NCI-H82 (cell line): ENCODE results near the gene CCDC69.
"Not testable (repeated sequence)": the region's sequence is repeated elsewhere in the genome, so short reads cannot be mapped to it uniquely, and the experiment has no call there.

Experiments
- DNase-seq: peaks from one replicate; lab custom pipeline; 2025; lab: John Stamatoyannopoulos, UW

CCDC69 gene

GRCh38 chr5:151245680-151246219 is 21.9 kb upstream of the CCDC69 start:
- no peak for DNase-seq

GRCh38 chr5:151244206-151244605 is 20.3 kb upstream of the CCDC69 start:
- no peak for DNase-seq

- DNase-seq: no peak
Observed at GRCh38 chr5:151243564-151243963, 19.7 kb upstream of the CCDC69 start.

GRCh38 chr5:151243127-151243526 is 19.2 kb upstream of the CCDC69 start:
- no peak for DNase-seq

GRCh38 chr5:151240924-151241635 is 17.2 kb upstream of the CCDC69 start:
- DNase-seq: no peak

GRCh38 chr5:151240268-151240835 is 16.5 kb upstream of the CCDC69 start:
- not testable (repeated sequence) for DNase-seq

- no peak for DNase-seq
Observed at GRCh38 chr5:151239237-151239861, 15.5 kb upstream of the CCDC69 start.

- no peak for DNase-seq
Observed at GRCh38 chr5:151238303-151238741, 14.4 kb upstream of the CCDC69 start.

GRCh38 chr5:151237685-151238084 is 13.8 kb upstream of the CCDC69 start:
- no peak for DNase-seq

- DNase-seq: no peak
Observed at GRCh38 chr5:151236888-151237287, 13.0 kb upstream of the CCDC69 start.

- not testable (repeated sequence) for DNase-seq
Observed at GRCh38 chr5:151235239-151235571, 11.3 kb upstream of the CCDC69 start.

- no peak for DNase-seq
Observed at GRCh38 chr5:151234476-151235238, 10.8 kb upstream of the CCDC69 start.

- no peak for DNase-seq
Observed at GRCh38 chr5:151233616-151234085, 9.8 kb upstream of the CCDC69 start.

- no peak for DNase-seq
Observed at GRCh38 chr5:151231359-151231758, 7.5 kb upstream of the CCDC69 start.

GRCh38 chr5:151230048-151230680 is 6.3 kb upstream of the CCDC69 start:
- DNase-seq: no peak

GRCh38 chr5:151228986-151229385 is 5.1 kb upstream of the CCDC69 start:
- DNase-seq: no peak

- no peak for DNase-seq
Observed at GRCh38 chr5:151227918-151228447, 4.1 kb upstream of the CCDC69 start.

GRCh38 chr5:151225475-151225874 is 1.6 kb upstream of the CCDC69 start:
- DNase-seq: no peak

- no peak for DNase-seq
Observed at GRCh38 chr5:151225071-151225470, 1.2 kb upstream of the CCDC69 start.

- no peak for DNase-seq
Observed at GRCh38 chr5:151224372-151224771, 480 bp upstream of the CCDC69 start.

- DNase-seq: no peak
Observed at GRCh38 chr5:151222790-151223446, 974 bp downstream of the CCDC69 start.
